GM12801 (cell line): ENCODE results near the gene CACNB2.

Experiments used
- TF ChIP-seq, protein P1 (sequence below): IDR thresholded peaks from one replicate; pipeline ENCODE4 v1.5.1; 2011; ENCODE audit warnings: control low read depth; ENCODE audit not compliant: insufficient read length; ENCODE audit errors: extremely low read depth

Gene CACNB2

DNA sequence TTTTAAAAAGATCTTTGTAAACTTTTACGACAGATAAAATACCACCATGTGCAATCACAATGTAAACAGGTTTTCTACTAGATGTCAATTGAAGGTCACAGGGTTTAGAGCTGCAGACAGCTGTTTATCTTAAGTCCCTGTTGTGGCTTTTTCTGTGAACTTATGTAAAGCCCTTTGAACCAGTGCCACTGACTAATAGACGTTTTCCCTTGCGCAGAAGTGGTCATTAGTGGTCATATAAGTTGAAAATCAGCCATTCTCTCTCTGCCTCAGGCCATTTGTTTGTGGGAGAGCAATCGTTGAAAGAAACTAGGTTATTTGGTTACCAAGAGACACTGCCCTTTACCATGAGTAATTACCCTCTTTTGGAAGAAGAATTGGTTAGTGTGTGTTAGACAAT is 23.9 kb downstream of the CACNB2 start:
- TF ChIP-seq, protein P1, sequence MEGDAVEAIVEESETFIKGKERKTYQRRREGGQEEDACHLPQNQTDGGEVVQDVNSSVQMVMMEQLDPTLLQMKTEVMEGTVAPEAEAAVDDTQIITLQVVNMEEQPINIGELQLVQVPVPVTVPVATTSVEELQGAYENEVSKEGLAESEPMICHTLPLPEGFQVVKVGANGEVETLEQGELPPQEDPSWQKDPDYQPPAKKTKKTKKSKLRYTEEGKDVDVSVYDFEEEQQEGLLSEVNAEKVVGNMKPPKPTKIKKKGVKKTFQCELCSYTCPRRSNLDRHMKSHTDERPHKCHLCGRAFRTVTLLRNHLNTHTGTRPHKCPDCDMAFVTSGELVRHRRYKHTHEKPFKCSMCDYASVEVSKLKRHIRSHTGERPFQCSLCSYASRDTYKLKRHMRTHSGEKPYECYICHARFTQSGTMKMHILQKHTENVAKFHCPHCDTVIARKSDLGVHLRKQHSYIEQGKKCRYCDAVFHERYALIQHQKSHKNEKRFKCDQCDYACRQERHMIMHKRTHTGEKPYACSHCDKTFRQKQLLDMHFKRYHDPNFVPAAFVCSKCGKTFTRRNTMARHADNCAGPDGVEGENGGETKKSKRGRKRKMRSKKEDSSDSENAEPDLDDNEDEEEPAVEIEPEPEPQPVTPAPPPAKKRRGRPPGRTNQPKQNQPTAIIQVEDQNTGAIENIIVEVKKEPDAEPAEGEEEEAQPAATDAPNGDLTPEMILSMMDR: no peak

- TF ChIP-seq, protein P1: no peak
Measured at GRCh38 chr10:18164748-18165361, 24.6 kb downstream of the CACNB2 start.

DNA sequence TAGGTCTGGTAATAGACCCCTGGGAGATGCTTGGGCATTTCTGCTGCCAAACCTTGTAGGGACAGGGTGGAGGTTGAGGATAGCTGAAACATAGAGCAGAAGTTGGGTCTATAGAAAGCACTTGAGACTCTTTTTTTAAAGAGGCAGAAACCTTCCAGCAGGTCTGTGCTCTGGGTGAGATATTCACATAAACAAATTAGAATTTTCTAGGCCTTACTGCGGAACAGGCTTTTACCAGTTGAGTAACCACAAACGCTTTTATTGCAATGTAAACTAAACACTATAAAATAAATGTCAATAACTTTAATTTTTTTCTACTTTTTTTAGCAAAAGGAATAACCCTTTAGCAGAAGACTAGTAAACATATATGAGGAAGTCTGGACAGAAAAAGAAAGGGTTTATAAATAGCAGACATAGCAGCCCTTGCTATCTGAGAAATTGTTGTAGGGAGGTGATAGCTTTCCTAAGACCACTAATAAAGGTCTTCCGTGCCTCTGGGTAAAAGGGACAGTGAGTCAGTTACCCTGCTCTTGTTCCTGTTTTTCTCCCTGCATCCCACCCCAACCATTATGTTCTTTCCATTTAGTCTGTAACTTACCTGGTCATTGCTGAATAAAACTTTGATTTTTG is 38.7 kb downstream of the CACNB2 start:
- TF ChIP-seq, protein P1: no peak

DNA sequence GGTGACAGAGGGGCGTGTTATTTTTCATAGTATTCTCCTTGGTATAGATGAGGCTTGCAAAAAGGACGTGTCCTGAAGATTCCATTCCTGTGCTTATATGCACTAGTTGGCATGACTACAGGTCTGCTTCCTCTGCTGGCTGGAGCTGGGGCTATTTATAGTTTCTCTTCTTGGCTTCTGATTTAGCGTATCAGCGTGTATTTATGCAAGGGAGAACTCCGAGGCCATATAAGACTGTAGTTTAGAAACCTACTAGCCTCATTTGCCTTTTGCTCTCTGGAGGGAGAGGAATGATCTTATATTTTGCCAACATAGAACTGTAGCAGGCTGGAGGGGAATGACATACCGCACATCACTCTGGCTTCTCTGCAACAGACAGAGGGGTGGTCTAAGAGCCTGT is 39.7 kb downstream of the CACNB2 start:
- TF ChIP-seq, protein P1: no peak

DNA sequence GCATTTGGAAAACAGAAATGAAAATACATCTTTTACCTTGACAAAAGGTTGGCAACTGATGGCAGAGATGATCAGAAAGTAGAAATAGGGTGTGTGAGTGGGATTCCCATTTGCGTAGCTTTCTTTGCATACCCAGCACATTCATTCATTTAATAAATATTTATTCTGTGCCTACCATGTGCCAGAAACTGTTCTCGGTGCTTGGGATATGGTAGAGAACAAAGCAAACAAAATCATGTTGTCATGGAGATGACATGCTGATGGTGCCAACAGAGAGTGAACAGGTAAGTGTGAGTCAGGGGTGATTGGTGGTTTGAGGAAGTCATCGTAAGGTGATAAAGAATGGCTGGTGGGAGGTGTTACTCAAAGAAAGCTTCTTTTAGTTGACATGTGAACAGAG is 45.4 kb downstream of the CACNB2 start:
- TF ChIP-seq, protein P1: no peak

GRCh38 chr10:18190840-18191239 is 50.6 kb downstream of the CACNB2 start:
- TF ChIP-seq, protein P1: no peak

DNA sequence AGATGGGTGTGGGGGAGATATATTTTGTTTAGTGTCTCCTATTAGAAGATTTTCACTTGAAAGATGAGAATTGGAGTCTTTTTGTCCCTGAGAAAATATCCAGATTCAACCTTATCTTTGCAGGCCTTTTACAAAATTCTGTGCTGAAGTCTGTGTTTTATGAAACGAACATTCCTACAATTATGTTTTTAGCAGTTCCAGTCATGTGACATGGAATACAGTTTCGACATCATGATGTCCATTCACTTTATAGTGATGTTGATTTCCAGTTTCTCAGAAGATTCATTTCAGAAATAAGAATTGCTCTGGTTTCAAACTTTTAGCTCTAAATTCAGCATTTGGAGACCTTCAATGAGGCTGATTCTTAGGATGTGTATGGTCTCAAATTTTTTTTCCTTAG is 54.4 kb downstream of the CACNB2 start:
- TF ChIP-seq, protein P1: no peak
